ENCODE data around the gene HHIPL1.

Gene HHIPL1

DNA sequence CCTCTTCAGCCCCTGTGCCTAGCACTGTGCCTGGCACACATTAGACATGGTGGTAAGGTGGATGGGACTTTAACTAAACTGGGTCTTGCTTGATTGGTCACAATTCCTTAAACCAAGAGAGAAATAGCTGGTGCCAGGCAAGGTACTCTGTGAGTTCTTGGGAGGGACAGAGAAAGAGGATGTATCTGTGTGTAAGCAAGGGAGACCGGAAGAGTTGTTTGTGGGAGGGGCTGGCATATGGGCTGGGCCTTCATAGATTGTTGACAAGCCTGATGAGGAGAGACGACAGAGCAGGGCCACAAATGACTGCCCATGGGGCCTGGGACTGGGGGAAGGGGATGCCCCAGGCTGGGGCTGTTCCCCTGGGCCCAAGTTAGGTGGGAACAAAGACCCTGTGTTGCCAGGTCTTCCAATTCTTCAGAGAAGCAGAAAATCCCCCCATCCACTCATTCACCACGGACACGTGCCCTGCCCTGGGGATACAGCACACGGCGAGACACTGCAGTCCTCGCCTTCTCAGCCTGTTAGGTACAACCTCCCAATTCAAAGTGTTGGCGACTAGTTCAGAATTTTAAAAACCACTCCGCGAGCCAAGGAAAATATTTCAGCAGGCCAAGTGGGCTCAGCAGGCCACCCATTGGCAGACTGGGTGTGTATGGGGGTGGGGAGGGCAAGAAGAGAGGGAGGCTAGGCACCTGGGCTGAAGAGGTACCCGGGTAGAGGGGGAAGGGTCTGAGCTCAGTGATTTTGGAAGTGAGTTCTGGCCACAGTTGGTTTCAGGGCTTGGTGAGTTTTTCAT is 27.8 kb downstream of the HHIPL1 start:
- in situ Hi-C loops (cut with MboI; ENCODE audit: low sequenced_read_pairs): no loop called here

DNA sequence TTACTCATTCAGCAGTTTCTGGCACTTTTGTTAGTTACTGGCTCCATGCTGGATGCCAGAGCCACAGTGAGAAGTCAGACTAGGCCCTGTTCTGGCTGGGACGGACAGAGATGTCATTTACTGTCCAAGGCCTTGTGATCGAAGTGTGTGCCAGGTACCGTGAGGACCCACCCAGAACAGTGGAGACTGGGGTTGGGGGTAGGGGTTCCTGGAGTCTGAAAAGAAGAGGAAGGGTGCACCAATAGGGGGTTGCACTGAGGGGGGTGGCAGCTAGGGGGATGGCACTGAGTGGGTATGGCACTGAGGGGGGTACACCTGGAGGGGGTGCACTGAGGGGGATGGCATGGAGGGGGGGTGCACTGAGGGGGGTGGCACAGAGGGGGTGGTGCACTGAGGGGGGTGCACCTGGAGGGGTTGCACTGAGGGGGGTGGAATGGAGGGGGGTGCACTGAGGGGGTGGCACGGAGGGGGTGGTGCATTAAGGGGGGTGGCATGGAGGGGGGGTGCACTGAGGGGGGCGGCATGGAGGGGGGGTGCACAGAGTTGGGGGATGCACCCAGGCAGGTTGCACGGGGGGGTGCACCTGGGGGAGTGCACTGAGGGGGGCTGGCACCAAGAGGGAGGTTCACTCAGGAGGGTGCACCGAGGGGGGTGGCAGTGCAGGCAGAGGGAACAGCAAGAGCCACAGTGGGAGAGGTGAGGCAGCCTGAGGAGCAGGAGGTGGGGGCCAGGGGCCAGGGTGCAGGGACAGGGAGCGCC is 28.6 kb downstream of the HHIPL1 start:
- in situ Hi-C loops (cut with MboI; ENCODE audit: low sequenced_read_pairs): no loop called here

DNA sequence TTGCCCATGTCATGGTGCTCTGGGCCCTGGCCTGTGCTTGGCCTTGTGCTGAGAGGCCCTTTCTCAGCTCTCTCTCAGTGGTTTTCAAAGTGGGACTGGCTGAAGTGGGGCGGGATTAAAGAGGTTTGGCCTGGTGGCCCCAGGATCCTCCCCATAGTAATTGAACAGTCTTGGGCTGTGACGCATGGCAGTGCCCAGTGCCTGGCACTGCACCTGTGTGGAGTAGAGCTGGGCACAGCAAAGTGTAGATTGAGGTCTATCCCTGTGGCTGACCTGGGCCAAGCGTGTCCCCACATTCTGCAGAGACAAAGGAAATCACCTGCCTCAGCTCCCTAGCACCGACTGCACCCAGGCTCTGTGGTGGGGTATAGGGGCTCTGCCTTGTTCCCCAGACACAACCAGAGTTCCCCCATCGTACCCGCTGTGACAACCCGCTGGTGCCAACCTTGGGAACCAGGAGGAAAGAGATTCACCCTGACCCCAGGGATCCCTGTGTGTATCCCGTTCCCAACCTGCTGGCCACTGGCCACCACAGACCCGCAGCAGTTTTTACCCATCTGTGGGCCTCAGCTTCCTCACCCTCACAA is 29.2 kb downstream of the HHIPL1 start:
- in situ Hi-C loops (cut with MboI; ENCODE audit: low sequenced_read_pairs): no loop called here

DNA sequence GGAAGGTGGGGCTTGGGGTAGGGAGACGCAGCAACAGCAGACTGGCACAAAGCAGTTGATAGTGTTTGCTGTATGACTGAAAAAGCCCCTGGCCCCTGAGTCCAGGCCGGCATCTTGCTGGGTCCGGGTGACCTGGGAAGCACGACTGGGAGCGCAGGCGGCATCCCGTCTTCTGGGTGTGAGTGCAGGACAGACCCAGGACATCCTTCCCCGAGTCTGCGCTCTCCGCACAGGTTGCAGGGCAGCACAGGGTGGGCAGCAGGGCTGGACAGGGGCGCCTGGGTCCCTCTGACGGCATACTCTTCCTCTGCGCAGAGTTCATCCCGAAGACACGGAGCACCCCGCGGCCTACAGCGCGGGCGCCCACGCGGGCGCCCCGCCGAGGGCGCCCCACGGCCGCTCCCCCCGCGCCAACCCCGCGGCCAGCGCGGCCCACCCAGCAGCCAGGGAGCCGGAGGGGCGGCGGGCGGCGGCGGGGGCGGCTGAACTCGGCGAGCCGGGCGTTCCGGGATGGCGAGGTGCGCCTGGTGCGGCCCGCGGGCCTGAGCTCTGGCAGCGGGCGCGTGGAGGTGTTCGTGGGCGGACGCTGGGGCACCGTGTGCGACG is 29.9 kb downstream of the HHIPL1 start:
- in situ Hi-C loops (cut with MboI; ENCODE audit: low sequenced_read_pairs): no loop called here

DNA sequence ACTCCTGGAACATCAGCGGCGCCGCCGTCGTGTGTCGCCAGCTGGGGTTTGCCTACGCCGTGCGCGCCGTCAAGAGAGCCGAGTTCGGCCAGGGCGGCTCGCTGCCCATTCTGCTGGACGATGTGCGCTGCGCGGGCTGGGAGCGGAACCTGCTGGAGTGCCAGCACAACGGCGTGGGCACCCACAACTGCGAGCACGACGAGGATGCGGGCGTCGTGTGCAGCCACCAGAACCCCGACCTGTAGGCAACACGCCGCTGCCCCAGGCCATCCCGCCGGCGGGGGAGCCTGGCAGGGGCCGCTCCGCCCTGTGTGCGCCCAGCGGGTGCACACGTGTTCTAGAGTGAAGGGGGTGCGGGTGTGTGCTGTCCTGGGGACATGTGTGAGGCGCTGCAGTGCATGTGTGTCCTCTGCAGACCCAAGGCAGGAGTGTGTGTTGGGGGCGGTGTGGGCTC is 30.5 kb downstream of the HHIPL1 start:
- in situ Hi-C loops (cut with MboI; ENCODE audit: low sequenced_read_pairs): no loop called here

DNA sequence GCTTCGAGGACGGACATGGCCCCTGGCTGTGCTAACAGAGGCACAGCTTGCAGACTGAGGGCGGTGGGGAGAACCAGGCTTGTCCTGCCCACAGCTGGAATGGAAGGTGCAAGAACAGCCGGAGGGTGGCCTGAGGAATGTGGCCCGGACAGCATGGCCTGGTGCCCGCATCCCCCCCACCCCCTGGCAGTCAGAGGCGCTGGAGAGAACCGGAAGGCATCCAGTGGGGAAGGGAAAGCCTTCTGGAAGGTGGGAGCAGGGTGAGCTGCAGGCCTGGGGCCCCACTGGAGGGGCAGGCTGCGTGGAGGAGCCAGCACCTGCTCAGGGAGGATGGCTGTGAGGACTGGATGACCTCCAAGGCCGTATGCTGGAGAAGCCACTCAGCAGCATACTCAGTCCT is 31.0 kb downstream of the HHIPL1 start:
- in situ Hi-C loops (cut with MboI; ENCODE audit: low sequenced_read_pairs): no loop called here

DNA sequence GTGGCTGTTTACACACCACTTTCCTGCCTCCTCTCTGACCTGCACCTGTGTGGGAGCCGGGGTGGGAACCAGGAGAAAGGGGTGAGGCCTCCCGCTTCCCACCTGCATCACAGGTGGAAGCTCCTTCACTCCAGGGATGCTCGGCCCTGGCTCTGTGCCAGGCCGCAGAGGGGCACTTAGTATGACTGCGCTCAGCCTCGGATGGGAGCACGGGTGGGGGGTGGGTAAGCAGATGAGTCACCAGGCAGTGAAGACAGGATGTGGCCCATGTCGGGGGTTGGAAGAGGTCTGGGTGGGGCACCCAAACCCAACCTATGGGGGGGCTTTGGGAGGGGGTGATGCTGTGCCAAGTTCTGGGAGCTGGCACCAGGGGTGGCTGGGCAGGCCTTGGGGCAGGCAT is 31.7 kb downstream of the HHIPL1 start:
- in situ Hi-C loops (cut with MboI; ENCODE audit: low sequenced_read_pairs): no loop called here

DNA sequence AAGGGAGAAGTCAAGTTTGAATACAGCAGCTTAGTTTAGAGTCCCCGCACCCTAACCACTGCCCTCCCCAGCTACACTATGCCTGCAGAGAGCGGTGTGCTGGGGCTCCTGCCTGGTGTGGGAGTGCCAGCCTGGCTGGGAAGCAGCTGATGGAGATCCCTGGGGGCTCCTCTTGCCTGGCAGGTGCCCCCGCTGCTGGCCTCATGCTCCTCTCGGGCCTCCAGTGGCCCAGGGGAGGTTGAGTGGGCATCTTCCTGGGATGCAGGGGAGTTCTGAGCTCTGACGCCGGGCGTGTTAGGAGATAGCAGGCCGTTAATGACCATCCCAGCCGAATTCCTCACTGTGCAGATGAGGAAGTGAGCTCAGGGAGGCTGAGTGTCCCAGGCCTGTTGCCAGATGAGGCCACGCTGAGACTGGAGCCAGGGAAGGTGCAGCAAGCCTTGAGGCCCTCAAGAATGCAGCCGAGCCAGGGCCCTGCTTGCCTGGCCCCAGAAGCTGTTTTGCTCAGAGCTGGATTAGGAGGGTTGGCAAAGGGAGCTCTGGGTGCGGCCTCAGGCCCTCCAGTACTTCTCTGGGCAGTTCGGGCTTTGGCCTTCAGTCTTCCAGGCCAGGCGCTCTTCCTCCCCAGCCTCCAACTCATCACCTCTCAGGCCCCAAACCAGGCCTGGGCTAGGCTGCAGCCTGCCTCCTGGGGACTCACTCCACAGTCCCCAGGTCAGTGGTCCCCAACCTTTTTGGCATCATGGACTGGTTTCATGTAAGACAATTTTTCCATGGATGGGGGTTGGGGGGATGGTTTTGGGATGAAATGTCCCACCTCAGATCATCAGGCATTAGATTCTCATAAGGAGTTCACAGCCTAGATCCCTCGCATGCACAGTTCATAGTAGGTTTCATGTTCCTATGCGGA is 32.6 kb downstream of the HHIPL1 start:
- in situ Hi-C loops (cut with MboI; ENCODE audit: low sequenced_read_pairs): no loop called here

DNA sequence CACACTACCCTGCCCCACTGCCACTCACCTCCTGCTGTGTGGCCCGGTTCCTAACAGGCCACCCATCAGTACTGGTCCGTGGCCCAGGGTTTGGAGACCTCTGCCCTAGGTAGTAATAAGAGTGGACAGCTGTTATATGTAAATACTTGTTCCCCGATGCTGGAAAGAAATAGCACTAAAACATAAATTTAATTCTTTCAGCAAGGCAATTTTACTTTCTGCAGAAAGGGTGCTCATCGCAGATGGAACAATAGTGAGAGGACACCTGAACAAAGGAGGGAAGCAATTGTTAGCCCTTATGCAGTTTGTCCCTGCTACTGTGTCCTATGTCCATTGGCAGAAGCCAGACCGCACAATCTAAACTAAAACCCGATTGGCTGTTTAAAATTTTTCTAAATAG is 33.3 kb downstream of the HHIPL1 start:
- in situ Hi-C loops (cut with MboI; ENCODE audit: low sequenced_read_pairs): no loop called here

DNA sequence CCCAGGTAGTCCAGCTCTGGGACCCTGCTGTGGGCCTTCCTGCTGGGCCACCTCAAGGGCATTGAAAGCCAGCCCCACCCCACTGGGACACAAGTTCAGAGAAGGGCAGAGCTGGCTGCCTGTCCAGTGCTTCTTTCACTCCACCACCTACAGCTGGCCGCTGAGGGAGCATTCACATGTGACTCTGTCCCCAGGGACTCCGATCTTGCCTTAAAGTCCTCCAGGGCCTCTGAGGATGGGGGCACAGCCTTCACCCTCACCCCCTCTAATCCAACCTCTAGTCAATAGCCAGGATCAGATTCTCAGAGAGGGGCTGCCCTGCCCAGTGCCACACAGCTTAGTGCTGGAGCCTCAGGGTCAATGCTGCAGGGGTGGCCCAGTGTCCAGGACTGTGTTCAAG is 34.2 kb downstream of the HHIPL1 start:
- in situ Hi-C loops (cut with MboI; ENCODE audit: low sequenced_read_pairs): no loop called here

DNA sequence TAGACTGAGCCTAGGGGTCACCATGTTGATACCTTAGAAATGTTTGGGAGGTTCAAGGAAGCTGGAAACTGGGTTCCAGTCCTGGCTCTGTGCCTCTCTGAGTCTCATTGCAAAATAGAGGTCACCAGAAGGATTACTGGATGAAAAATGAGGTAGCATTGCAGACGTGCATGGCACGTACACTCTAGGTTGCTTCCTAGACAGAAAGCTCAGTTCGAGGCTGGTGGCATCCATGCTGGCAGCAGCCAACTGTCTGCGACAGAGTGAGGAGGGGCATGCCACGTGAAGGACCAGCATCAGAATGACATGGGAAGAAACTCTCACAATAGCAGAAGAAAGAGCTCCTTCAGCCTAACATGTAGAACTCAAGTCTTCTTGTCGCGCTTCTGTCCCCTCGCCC is 34.6 kb downstream of the HHIPL1 start:
- in situ Hi-C loops (cut with MboI; ENCODE audit: low sequenced_read_pairs): no loop called here

DNA sequence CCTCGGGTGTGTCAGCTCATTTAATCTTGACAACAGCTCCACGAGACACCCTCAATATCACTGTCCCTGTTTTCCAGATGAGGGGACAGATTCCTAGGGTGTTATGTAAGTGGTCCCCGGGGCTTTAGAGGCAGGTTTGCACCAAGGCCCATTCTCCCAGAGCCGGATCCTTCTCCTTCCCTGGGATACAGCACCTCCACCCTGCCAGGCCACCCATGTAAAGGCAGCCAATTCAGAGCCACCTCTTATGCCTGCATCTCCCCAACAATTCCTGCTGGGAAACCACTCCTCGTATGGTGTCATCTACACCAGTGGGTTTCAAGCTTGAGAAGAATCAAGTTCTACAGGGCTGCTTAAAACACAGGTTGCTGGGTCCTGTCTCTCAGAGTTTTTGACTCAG is 35.1 kb downstream of the HHIPL1 start:
- in situ Hi-C loops (cut with MboI; ENCODE audit: low sequenced_read_pairs): no loop called here

DNA sequence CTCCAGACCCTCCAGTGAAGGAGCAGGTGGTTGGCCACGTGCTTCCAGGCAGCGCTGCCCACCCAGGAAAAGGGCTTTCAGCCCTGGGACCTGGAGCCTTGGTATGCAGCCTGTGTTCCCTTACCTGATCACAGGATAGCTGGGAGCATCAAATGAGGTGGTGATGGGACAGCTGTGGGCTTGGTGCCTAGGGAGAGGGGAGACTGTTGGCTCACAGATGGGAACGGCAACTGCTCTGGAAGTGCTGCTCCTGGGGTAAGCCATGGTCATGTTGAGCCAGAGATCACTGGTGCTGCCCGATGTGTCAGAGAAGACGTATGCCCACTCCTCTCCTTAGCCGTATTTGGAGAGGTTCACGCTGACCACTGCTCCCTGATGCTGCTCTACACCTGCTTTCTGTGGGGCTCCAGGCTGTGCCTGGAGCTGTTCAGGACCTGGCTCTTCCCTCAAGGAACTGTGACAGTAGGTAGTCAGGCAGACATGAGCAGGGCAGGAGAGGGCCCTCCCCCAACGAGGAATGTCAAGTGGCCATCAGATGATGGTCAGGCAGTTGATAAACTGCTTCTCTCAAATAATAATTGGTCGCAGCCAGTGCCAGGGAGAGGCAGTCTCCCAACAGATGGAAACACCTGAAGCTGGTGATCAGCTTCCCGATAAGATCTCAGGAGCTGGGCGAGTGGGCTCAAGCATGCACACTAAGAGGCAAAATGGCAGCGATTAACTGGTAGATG is 36.3 kb downstream of the HHIPL1 start:
- in situ Hi-C loops (cut with MboI; ENCODE audit: low sequenced_read_pairs): no loop called here

DNA sequence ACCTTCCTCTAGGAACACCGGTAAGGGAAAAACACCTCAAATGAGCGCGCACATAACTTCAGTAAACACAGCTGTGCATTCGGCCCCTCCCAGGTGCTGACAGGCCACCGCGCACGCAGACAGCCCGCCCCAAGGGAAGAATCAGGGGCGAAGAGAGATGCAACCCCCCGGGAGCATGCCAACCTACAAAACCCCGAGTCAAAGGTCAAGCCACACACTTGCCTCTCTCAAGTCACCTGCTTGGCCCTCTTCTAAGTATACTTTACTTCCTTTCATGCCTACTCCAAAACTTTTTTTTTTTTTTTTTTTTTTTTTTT is 36.9 kb downstream of the HHIPL1 start:
- in situ Hi-C loops (cut with MboI; ENCODE audit: low sequenced_read_pairs): no loop called here

DNA sequence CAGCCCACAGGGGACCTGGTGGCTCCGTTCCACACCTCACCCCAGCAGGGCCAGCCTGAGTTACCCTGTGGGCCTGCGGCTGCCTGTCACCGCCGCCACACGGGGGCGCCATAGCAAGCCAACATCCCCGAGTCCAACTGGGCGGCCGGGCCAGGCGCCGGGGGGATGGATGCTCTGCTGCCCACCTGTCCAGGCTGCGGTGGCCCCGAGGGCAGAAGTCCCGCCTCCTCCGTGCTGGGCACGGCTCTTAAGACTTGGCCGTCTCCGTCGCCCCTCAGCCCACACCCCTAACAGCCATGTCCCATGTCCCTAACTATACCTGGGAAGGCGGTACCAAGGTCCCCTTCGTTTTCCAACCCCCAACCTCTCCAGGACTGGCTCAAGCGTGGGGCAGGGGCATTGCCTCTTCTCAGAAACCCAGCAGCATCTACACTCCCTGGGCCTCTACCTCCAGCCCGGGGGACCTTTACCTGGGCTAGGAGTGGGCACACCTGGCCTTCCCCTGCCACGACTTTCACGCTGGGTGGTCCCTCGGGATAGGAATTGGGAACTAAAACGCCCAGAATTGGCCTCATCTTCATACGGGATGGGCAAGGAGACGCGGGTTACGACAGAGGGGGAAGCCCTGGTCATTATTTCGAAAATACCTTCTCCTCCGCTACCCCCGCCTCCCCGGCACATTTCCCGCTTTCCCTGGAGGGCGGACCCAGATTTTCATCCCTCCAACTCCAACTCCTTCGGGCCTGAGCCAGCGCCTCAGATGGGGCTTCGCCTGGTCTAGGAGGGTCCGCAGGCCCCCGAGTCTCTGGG is 38.1 kb downstream of the HHIPL1 start:
- in situ Hi-C loops (cut with MboI; ENCODE audit: low sequenced_read_pairs): no loop called here

DNA sequence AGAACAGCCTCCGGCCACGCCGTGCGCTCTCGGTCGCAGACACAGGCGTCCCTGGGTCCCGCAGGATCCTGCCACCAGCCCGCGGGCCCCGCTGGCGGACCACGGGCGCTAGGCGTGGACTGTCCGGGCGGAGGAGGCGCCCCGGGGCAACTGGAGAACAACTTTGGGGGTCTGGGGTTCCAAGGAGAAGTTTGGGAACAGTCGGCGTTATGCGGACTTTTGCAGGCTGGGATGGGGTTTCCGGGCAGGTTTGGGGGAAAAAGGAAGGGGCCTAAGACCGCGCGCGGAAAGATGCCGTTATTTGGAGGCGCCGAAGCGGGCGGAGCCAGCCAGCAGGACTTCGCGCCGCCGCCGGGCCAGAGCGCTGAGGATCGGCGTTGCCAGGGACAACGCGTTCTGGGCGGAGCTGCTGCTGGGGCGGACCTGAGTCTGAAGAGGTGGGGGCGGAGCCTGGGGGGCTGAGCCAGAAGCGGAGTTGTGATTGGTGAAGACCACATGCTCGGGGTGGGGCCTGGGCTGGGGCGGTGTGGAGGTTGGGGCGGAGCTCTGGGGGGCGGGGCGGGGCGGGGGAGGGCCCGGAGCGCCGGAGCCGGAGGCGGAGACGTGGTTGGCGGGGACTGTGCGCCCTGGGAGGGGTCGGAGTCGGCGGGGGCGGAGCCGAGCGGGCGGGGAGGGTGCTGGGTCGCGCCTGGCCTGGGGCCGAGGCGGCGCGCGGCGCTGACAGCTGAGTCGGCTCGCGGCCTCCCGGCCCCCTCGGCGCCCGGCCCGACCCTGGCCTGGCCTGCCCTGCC is 38.9 kb downstream of the HHIPL1 start, which contains the start of gene CYP46A1:
CYP46A1 (plus strand) TSS at position 680 of the 791 bp plus-strand sequence. CDS start 120 bp downstream, outside the sequence.
- in situ Hi-C loops (cut with MboI; ENCODE audit: low sequenced_read_pairs): no loop called here

DNA sequence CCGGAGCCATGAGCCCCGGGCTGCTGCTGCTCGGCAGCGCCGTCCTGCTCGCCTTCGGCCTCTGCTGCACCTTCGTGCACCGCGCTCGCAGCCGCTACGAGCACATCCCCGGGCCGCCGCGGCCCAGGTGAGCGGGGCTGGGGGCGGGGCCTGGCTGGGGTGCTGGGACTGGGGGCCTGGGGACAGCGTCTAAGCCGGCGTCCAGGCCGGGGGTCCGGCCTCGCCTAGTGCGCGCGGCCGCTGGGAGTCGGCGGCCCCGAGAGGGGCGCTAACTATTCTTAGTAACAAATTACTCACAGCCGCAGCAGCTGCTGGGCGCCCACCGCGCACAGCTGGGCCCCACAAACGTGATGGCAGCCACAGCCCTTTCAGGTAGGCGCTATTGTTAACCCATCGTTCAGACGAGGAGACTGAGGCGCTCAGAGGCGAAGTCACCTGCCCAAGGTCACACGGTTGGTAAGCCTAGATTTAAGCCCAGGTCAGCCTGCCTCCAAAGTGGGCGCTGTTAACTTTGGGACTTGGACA is 39.5 kb downstream of the HHIPL1 start:
- in situ Hi-C loops (cut with MboI; ENCODE audit: low sequenced_read_pairs): no loop called here

DNA sequence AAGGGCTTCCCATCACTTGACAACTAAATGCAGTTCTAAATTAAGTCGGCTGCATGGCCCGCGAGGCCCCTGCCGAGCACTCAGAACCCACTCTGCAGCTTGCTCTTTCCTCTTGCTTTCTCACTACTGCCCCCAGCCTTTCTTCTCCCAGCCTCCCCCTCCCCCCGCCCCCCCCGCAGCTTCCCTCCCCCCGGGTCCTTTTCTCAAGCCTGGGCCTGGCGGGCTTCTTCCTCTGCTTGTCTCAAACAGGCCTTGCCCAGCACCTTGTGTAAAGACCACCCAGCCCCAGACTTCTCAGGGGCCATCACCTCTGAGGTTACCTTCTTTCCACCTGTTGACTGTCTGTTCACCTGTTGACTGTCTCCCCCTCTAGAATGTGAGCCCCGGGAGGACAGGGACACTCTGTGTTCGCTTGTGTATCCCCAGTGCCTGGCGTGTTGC is 40.2 kb downstream of the HHIPL1 start:
- in situ Hi-C loops (cut with MboI; ENCODE audit: low sequenced_read_pairs): no loop called here

Data from HL-60/S4 (cell line).